OCI-LY1 (cell line): ENCODE data around the gene ANXA6.

Source experiments
- EZH2 ChIP-seq: fragments of 200-600 bp; sonication (generic), shearing (Covaris generic); IDR thresholded peaks from 2 replicates; pipeline ENCODE4 v1.8.0; 2017; ENCODE audit warnings: borderline replicate concordance, mixed run types, mild to moderate bottlenecking, antibody characterized with exemption, low read length, moderate library complexity, mixed read lengths
- TF ChIP-seq, protein P1 (sequence below): fragments of 200-600 bp; sonication (generic), shearing (Covaris generic); IDR thresholded peaks from 2 replicates; pipeline ENCODE4 v1.5.1; 2017; ENCODE audit warnings: mild to moderate bottlenecking, antibody characterized with exemption, low read length, moderate library complexity, mixed read lengths

DNA sequence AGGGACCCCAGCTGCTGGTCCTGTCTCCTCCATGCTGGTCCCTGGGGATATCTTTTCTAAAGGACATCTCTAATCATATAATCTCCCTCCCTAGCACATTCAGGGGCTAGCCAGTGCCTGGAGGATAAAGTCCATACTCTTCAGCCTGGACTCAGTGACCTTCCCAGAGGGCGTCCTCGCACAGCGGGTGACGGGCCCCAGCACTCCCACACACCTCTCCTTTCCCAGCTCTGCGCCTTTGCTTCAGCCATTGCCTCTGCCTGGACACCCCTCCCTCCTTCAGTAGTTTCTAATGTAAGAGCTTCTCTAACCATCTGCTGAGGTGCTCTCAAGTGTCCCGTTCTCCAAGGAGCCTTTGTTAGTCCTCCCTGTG, 61.6 kb downstream of the ANXA6 start:
- TF ChIP-seq, protein P1, sequence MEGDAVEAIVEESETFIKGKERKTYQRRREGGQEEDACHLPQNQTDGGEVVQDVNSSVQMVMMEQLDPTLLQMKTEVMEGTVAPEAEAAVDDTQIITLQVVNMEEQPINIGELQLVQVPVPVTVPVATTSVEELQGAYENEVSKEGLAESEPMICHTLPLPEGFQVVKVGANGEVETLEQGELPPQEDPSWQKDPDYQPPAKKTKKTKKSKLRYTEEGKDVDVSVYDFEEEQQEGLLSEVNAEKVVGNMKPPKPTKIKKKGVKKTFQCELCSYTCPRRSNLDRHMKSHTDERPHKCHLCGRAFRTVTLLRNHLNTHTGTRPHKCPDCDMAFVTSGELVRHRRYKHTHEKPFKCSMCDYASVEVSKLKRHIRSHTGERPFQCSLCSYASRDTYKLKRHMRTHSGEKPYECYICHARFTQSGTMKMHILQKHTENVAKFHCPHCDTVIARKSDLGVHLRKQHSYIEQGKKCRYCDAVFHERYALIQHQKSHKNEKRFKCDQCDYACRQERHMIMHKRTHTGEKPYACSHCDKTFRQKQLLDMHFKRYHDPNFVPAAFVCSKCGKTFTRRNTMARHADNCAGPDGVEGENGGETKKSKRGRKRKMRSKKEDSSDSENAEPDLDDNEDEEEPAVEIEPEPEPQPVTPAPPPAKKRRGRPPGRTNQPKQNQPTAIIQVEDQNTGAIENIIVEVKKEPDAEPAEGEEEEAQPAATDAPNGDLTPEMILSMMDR = no peak
- TF ChIP-seq EZH2 = no peak
